Suppressor macrophage treated with lipopolysaccharide for 1 hour (primary cell): ENCODE results near the gene SYT2.
"Not testable (repeated sequence)": the region's sequence is repeated elsewhere in the genome, so short reads cannot be mapped to it uniquely, and the experiment has no call there.

Source experiments
- DNase-seq, 3 donors: peaks; one replicate each; pipeline ENCODE4 v3.0.0-alpha.2; 2020 to 2022

SYT2 gene

GRCh38 chr1:202565890-202566602 is 144.2 kb downstream of the SYT2 start:
- no peak for DNase-seq

- no peak for DNase-seq
Measured at GRCh38 chr1:202564958-202565495, 145.2 kb downstream of the SYT2 start.

GRCh38 chr1:202563818-202564217 is 146.4 kb downstream of the SYT2 start:
- no peak for DNase-seq

GRCh38 chr1:202562444-202563060 is 147.7 kb downstream of the SYT2 start:
- DNase-seq: no peak

GRCh38 chr1:202561726-202562443 is 148.4 kb downstream of the SYT2 start:
- DNase-seq: no peak

GRCh38 chr1:202561240-202561639 is 149.0 kb downstream of the SYT2 start:
- DNase-seq: no peak

- DNase-seq: not testable (repeated sequence)
Measured at GRCh38 chr1:202557662-202558061, 152.6 kb downstream of the SYT2 start.

GRCh38 chr1:202556037-202556436 is 154.2 kb downstream of the SYT2 start:
- not testable (repeated sequence) for DNase-seq

GRCh38 chr1:202554619-202555018 is 155.6 kb downstream of the SYT2 start:
- not testable (repeated sequence) for DNase-seq

- peak; percentile 72 to 81 (median 76) for DNase-seq
Measured at GRCh38 chr1:202553560-202554038, 156.7 kb downstream of the SYT2 start.

GRCh38 chr1:202553078-202553477 is 157.2 kb downstream of the SYT2 start:
- not testable (repeated sequence) for DNase-seq

GRCh38 chr1:202552615-202553014 is 157.6 kb downstream of the SYT2 start:
- not testable (repeated sequence) for DNase-seq

GRCh38 chr1:202551683-202552082 is 158.6 kb downstream of the SYT2 start:
- no peak for DNase-seq

GRCh38 chr1:202550088-202550487 is 160.2 kb downstream of the SYT2 start:
- not testable (repeated sequence) for DNase-seq

GRCh38 chr1:202547215-202547614 is 163.0 kb downstream of the SYT2 start:
- DNase-seq: no peak

GRCh38 chr1:202546796-202547195 is 163.5 kb downstream of the SYT2 start:
- DNase-seq: not testable (repeated sequence)

- not testable (repeated sequence) for DNase-seq
Measured at GRCh38 chr1:202546377-202546776, 163.9 kb downstream of the SYT2 start.

GRCh38 chr1:202545647-202546303 is 164.5 kb downstream of the SYT2 start:
- not testable (repeated sequence) for DNase-seq

- not testable (repeated sequence) for DNase-seq
Measured at GRCh38 chr1:202544766-202545449, 165.3 kb downstream of the SYT2 start.

GRCh38 chr1:202543537-202543936 is 166.7 kb downstream of the SYT2 start:
- DNase-seq: not testable (repeated sequence)

- not testable (repeated sequence) for DNase-seq
Measured at GRCh38 chr1:202542415-202542814, 167.8 kb downstream of the SYT2 start.

- not testable (repeated sequence) for DNase-seq
Measured at GRCh38 chr1:202540858-202541257, 169.4 kb downstream of the SYT2 start.
